RWPE2 (cell line): Measurements from ENCODE around the gene GPRC5D.
A peak's percentile ranks its signal among the peaks of the same experiment; 100 is the strongest.

Experiments used
- ATAC-seq: fragments of 200-7000 bp; cut with Tn5 transposase; 3 replicates; pipeline ENCODE4 v1.9.1; 2021; ENCODE audit warnings: low read depth
- DNase-seq: peaks from one replicate; pipeline ENCODE4 v3.0.0-alpha.2; 2020; ENCODE audit warnings: low spot score
- H3K27ac ChIP-seq: fragments of 450-650 bp; 2 replicates; pipeline ENCODE4 v1.5.1; 2017; ENCODE audit warnings: mild to moderate bottlenecking; ENCODE audit not compliant: poor library complexity, severe bottlenecking
- H3K27me3 ChIP-seq: fragments of 250-450 bp; sonication (Bioruptor Pico); 2 replicates; pipeline ENCODE4 v1.5.1; 2021; ENCODE audit warnings: mild to moderate bottlenecking, moderate library complexity; ENCODE audit not compliant: insufficient read depth, poor library complexity, severe bottlenecking
- H3K36me3 ChIP-seq: fragments of 250-450 bp; sonication (Bioruptor Pico); 2 replicates; pipeline ENCODE4 v1.5.1; 2020; ENCODE audit warnings: low read depth, mild to moderate bottlenecking, moderate library complexity
- H3K4me1 ChIP-seq: fragments of 250-450 bp; sonication (Bioruptor Pico); 2 replicates; pipeline ENCODE4 v1.5.1; 2021; ENCODE audit warnings: mild to moderate bottlenecking, moderate library complexity; ENCODE audit not compliant: insufficient read depth, poor library complexity, severe bottlenecking
- H3K4me3 ChIP-seq: fragments of 250-450 bp; sonication (Bioruptor Pico); 2 replicates; pipeline ENCODE4 v1.5.1; 2021; ENCODE audit warnings: mild to moderate bottlenecking, moderate library complexity; ENCODE audit not compliant: severe bottlenecking
- H3K9me3 ChIP-seq: fragments of 250-450 bp; sonication (Bioruptor Pico); 2 replicates; pipeline ENCODE4 v1.5.1; 2021; ENCODE audit warnings: mild to moderate bottlenecking, moderate library complexity; ENCODE audit not compliant: severe bottlenecking
- CTCF ChIP-seq: fragments of 450-650 bp; IDR thresholded peaks from one replicate; pipeline ENCODE4 v1.5.1; 2017; ENCODE audit warnings: mild to moderate bottlenecking, moderate library complexity; ENCODE audit not compliant: poor library complexity, severe bottlenecking

The GPRC5D gene

GRCh38 chr12:12995088-12995487 lies 43.1 kb upstream of the GPRC5D start:
- no peak overlapping the region for H3K27ac ChIP-seq
- H3K36me3 ChIP-seq, result no peaks in the 10 kb centered on the region
- DNase-seq (no peak), ATAC-seq (no peak)
- no peaks in the 10 kb centered on the region for H3K9me3 ChIP-seq
- H3K4me1 ChIP-seq, result no peaks in the 10 kb centered on the region
- no peak for TF ChIP-seq CTCF
- H3K27me3 ChIP-seq, result no peaks in the 10 kb centered on the region
- H3K4me3 ChIP-seq, result no peak overlapping the region

GRCh38 chr12:12993367-12993766 lies 41.4 kb upstream of the GPRC5D start:
- Histone ChIP-seq H3K4me1 (no peaks in the 10 kb centered on the region), H3K27me3 (no peaks in the 10 kb centered on the region), H3K9me3 (no peaks in the 10 kb centered on the region), H3K27ac (peak overlapping the region; percentile 26), H3K4me3 (no peak overlapping the region), H3K36me3 (no peaks in the 10 kb centered on the region)
- ATAC-seq, result no peak
- DNase-seq, result no peak
- no peak for TF ChIP-seq CTCF

- H3K27me3 ChIP-seq, result no peaks in the 10 kb centered on the region
- no peaks in the 10 kb centered on the region for H3K9me3 ChIP-seq
- ATAC-seq (peak; percentile 76), DNase-seq (no peak)
- no peak overlapping the region for H3K4me3 ChIP-seq
- peak overlapping the region; percentile 26 for H3K27ac ChIP-seq
- no peak for TF ChIP-seq CTCF
- no peaks in the 10 kb centered on the region for H3K4me1 ChIP-seq
- no peaks in the 10 kb centered on the region for H3K36me3 ChIP-seq
Observed at GRCh38 chr12:12992418-12993130, 40.6 kb upstream of the GPRC5D start.

- ATAC-seq, result no peak
- Histone ChIP-seq H3K9me3 (no peaks in the 10 kb centered on the region), H3K4me3 (no peak overlapping the region), H3K27ac (no peak overlapping the region), H3K36me3 (peaks cover 6% of the 10 kb centered on the region), H3K4me1 (no peaks in the 10 kb centered on the region), H3K27me3 (no peaks in the 10 kb centered on the region)
- no peak for DNase-seq
- no peak for TF ChIP-seq CTCF
Observed at GRCh38 chr12:12990700-12991468, 38.9 kb upstream of the GPRC5D start.

GRCh38 chr12:12987421-12987820 lies 35.5 kb upstream of the GPRC5D start:
- Histone ChIP-seq H3K27me3 (no peaks in the 10 kb centered on the region), H3K4me3 (no peak overlapping the region), H3K36me3 (peaks cover 18% of the 10 kb centered on the region), H3K9me3 (no peaks in the 10 kb centered on the region), H3K27ac (no peak overlapping the region), H3K4me1 (no peaks in the 10 kb centered on the region)
- no peak for ATAC-seq
- no peak for DNase-seq
- no peak for TF ChIP-seq CTCF
